Skeletal muscle tissue (tissue), 4 donors: ENCODE results near the gene NT5E. TPM values are rescaled to one million over a fixed set of nuclear protein-coding genes. Genes with fewer than 3 reads are reported as not detected.

Experiments
- H3K27ac ChIP-seq: one replicate; pipeline ENCODE4 v1.7.0; 2013; ENCODE audit warnings: mild to moderate bottlenecking, low read depth, low read length, inconsistent platforms
- H3K27me3 ChIP-seq, 3 donors: one replicate each; pipeline ENCODE4 v1.7.0; 2013; ENCODE audit warnings: low read length in 3 of 3; ENCODE audit not compliant: control insufficient read depth in 3 of 3, insufficient read depth in 3 of 3
- H3K36me3 ChIP-seq, 3 donors: one replicate each; pipeline ENCODE4 v1.7.0; 2013; ENCODE audit warnings: low read length in 3 of 3; ENCODE audit not compliant: control insufficient read depth in 3 of 3, insufficient read depth in 3 of 3
- H3K4me1 ChIP-seq, 3 donors: one replicate each; pipeline ENCODE4 v1.7.0; 2013; ENCODE audit warnings: low read length in 3 of 3, mild to moderate bottlenecking in 3 of 3; ENCODE audit not compliant: control insufficient read depth in 3 of 3, insufficient read depth in 3 of 3
- H3K4me3 ChIP-seq, 3 donors: one replicate each; pipeline ENCODE4 v1.7.0; 2013; ENCODE audit warnings: low read length in 3 of 3
- H3K9ac ChIP-seq, 3 donors: one replicate each; pipeline ENCODE4 v1.7.0; 2013; ENCODE audit warnings: low read length in 3 of 3, mild to moderate bottlenecking in 3 of 3, moderate library complexity in 2 of 3, low read depth in 1 of 3
- H3K9me3 ChIP-seq, 3 donors: one replicate each; pipeline ENCODE4 v1.7.0; 2013; ENCODE audit warnings: low read length in 3 of 3; ENCODE audit not compliant: control insufficient read depth in 3 of 3
- total RNA-seq: library from RNA; depleted of rRNA; stranded (reverse); fragments of >200 nt; gene quantifications from one replicate; pipeline ENCODE4 v1.2.3, GENCODE V29; 2014
- donor health status: Osteomylitis.

The NT5E gene
- total RNA-seq, 1 donor from 2014 or later = 32.9 TPM

DNA sequence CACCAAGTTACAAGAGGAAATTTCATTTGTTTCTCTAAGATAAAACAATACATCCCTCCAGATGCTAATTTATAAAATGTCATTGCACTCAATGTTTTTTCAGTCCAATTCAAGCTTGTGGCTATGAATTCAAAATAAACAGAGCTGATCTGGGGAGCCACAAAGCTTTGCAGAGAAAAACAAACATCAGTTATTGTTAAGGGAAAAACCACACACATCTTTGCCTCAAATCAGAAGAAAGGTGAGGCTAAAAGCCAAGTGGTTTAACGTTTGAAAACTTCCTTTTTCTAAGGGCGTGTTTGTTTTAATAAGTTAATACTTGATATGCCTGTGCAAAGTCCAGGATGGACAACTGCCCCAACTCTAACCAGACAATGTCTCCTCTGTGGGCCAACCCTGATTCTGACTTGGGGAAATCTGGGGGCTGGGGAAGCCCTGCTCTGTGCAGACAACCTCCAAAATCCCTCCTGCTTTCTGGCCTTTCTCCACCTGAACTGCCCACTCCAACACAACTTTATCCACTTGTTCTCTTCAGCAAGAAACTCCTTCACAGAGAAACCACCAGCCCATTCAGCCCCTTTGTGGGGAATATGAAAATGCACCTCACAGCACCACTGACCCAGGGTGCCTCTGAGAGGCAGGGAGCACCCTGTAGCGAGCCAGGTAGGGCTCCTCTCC lies 44.6 kb upstream of the NT5E start:
- Histone ChIP-seq H3K4me1 (peaks cover 2 to 5% (median 5%) of the 10 kb centered on the region in 3 donors), H3K27me3 (no peaks in the 10 kb centered on the region), H3K9me3 (no peaks in the 10 kb centered on the region), H3K36me3 (no peaks in the 10 kb centered on the region), H3K4me3 (no peak overlapping the region), H3K27ac (no peak overlapping the region), H3K9ac (no peak overlapping the region)

GRCh38 chr6:85405853-85406198 lies 44.1 kb upstream of the NT5E start:
- peaks cover 2 to 5% (median 5%) of the 10 kb centered on the region in 3 donors for H3K4me1 ChIP-seq
- no peaks in the 10 kb centered on the region for H3K27me3 ChIP-seq
- no peaks in the 10 kb centered on the region for H3K36me3 ChIP-seq
- H3K27ac ChIP-seq = no peak overlapping the region
- no peak overlapping the region for H3K4me3 ChIP-seq
- H3K9me3 ChIP-seq = no peaks in the 10 kb centered on the region
- no peak overlapping the region for H3K9ac ChIP-seq

DNA sequence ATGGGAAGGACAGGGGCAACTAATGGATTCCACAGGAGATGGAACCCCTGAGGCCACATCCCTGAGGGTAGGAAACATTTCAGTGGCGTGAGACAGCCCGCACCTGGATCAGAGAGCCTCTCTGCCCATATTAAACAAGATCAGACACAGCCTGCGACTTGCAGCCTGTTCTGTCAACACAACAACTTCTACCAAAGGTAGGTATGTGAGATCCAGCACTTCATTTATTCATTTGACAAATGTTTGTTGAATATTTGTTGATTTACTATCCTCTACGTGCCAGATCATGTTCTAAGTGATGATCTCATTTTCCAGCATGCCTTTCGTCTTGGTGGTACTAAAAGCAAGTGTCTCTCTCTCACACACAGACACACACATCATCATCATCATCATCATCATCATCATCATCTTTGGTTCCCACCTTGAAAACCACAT lies 43.2 kb upstream of the NT5E start:
- no peak overlapping the region for H3K9ac ChIP-seq
- H3K27me3 ChIP-seq = no peaks in the 10 kb centered on the region
- H3K9me3 ChIP-seq = no peaks in the 10 kb centered on the region
- no peak overlapping the region for H3K4me3 ChIP-seq
- H3K4me1 ChIP-seq = peaks cover 2 to 5% (median 5%) of the 10 kb centered on the region in 3 donors
- no peaks in the 10 kb centered on the region for H3K36me3 ChIP-seq
- no peak overlapping the region for H3K27ac ChIP-seq

GRCh38 chr6:85408039-85408438 lies 41.8 kb upstream of the NT5E start:
- Histone ChIP-seq H3K4me1 (peaks cover 2 to 5% (median 5%) of the 10 kb centered on the region in 3 donors), H3K9me3 (no peaks in the 10 kb centered on the region)

GRCh38 chr6:85412911-85413430 lies 36.9 kb upstream of the NT5E start:
- Histone ChIP-seq H3K9ac (no peak overlapping the region), H3K27ac (no peak overlapping the region), H3K4me1 (no peaks in the 10 kb centered on the region), H3K36me3 (no peaks in the 10 kb centered on the region), H3K4me3 (no peak overlapping the region), H3K9me3 (no peaks in the 10 kb centered on the region), H3K27me3 (no peaks in the 10 kb centered on the region)

More at GRCh38 chr6:85408039-85408438, 41.8 kb upstream of the NT5E start:
- Histone ChIP-seq H3K36me3 (no peaks in the 10 kb centered on the region), H3K27me3 (no peaks in the 10 kb centered on the region), H3K27ac (no peak overlapping the region), H3K9ac (no peak overlapping the region), H3K4me3 (no peak overlapping the region)

DNA sequence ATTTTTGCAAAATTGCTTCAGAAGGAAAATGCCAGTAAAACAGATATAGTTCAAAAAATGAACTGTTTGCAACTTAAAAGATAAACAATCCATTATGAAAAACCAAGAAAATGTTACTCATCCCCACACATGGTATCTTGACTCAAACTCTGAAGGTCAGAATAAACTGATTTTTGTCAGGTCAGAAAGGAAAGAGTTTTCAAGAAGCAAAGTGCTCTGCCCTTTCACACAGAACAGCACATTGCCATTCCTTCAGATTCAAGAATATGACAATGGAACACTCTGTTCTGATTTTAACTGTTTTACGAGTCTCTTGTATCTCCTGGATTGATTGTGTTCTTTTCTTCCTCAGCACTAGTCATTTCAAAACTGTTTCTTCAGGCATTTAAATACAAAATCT lies 33.8 kb upstream of the NT5E start:
- H3K9me3 ChIP-seq = no peaks in the 10 kb centered on the region
- no peak overlapping the region for H3K9ac ChIP-seq
- H3K27me3 ChIP-seq = no peaks in the 10 kb centered on the region
- no peaks in the 10 kb centered on the region for H3K36me3 ChIP-seq
- no peak overlapping the region for H3K27ac ChIP-seq
- H3K4me1 ChIP-seq = peaks cover 0 to 5% (median 0%) of the 10 kb centered on the region in 3 donors
- no peak overlapping the region for H3K4me3 ChIP-seq

DNA sequence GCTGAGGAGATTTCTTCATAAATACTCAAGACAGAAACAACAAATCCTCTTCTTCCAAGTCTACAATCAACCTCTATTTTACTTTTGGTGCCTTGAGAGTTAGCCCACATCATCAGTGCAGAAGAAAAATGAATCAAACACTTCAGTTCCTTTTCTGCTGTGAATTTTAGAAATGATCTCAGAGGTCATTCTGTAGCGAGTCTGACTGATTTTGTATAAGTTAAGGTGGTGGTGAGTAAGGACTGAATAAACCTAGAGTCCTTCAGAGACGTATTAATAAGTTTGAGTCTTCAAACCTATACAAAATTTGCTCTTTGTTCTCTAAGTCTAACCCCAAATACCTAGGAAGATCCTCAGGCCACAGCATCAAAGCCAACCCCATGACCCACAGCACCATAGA lies 33.1 kb upstream of the NT5E start:
- Histone ChIP-seq H3K9ac (no peak overlapping the region), H3K4me3 (no peak overlapping the region), H3K9me3 (no peaks in the 10 kb centered on the region), H3K4me1 (peaks cover 0 to 8% (median 0%) of the 10 kb centered on the region in 3 donors), H3K27me3 (no peaks in the 10 kb centered on the region), H3K27ac (no peak overlapping the region), H3K36me3 (no peaks in the 10 kb centered on the region)

DNA sequence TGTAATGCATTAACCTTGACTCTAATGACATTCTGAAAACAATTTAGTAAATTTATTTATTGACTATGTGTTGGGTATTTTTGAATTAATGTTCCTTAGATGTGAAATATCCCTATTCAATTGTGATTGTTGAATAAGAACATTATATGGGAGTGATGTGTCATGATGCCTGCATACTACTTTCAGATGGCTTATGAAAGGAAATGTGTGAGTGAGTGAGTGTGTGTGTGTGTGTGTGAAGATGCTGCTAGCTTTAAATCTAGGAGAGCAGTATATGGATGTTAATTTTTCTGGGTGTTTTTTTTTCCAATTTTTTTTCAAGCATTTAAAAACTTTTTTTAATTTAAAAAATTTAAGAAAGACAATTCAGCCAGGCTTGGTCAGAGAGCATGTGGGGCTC lies 32.5 kb upstream of the NT5E start:
- no peak overlapping the region for H3K27ac ChIP-seq
- peaks cover 0 to 11% (median 0%) of the 10 kb centered on the region in 3 donors for H3K4me1 ChIP-seq
- H3K9ac ChIP-seq = no peak overlapping the region
- H3K27me3 ChIP-seq = no peaks in the 10 kb centered on the region
- no peaks in the 10 kb centered on the region for H3K36me3 ChIP-seq
- no peak overlapping the region for H3K4me3 ChIP-seq
- H3K9me3 ChIP-seq = no peaks in the 10 kb centered on the region

DNA sequence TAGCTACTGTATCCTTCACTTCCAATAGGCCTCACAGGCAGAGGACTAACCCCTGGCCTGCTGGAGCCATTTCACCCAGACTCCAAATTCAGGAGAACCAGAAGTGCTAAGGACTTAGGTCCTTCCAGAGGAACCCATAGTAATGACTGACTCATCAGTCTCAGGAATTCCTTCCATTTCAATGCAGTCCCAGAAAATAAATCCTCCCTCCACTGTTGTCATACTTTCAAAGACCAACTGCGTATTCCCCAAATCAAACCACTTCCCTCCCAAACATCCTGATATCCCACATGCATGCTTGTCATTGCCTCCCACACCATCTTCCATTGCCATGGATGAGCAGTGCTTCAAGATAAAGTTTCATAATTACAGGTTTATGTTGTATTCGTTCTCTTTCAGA lies 31.8 kb upstream of the NT5E start:
- Histone ChIP-seq H3K27ac (no peak overlapping the region), H3K9ac (no peak overlapping the region), H3K9me3 (no peaks in the 10 kb centered on the region), H3K4me1 (peaks cover 0 to 11% (median 0%) of the 10 kb centered on the region in 3 donors), H3K4me3 (no peak overlapping the region), H3K36me3 (no peaks in the 10 kb centered on the region), H3K27me3 (no peaks in the 10 kb centered on the region)

DNA sequence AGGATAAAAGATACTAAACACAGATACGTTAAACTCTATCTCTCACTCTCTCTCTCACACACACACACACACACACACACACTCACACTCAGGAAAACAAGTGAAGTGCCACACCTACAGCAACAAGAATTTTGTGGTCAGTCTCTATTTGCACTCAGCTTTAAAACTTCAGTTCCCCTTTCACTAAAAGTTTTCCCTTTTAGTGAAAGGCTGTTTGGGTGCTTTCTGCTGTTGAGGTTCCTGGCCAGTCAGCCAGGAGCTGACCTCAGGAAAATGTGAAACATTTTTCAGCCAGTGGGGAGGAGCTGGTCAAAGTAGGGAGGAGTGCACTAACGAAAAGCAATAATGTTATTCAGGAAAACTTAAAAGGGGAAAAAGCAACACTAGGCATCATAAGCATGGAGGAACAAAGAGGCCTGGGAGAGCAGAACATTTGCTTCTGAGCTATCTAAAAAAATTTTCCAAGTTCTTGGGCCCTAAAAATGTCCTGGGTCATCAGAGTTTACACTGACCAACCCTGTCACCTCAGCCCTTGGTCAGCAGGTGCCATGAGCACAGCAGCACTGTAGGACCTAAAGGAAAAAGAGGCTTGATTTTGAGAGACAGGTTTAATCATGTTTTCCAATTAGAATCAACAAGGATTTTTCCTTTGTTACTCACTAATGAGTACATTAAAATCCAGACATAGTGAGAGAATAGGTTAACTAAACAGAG lies 30.7 kb upstream of the NT5E start:
- no peaks in the 10 kb centered on the region for H3K36me3 ChIP-seq
- peaks cover 0 to 11% (median 0%) of the 10 kb centered on the region in 3 donors for H3K4me1 ChIP-seq
- H3K27ac ChIP-seq = no peak overlapping the region
- H3K9ac ChIP-seq = no peak overlapping the region
- no peaks in the 10 kb centered on the region for H3K9me3 ChIP-seq
- no peak overlapping the region for H3K4me3 ChIP-seq
- H3K27me3 ChIP-seq = no peaks in the 10 kb centered on the region
